ENCODE results near the gene FXYD3. TPM values are rescaled to one million over a fixed set of nuclear protein-coding genes. Genes with fewer than 3 reads are reported as not detected.

FXYD3 gene
- polyA plus RNA-seq, 1 of the 3 experiments (the other 2 are of a cell fraction) = not detected

DNA sequence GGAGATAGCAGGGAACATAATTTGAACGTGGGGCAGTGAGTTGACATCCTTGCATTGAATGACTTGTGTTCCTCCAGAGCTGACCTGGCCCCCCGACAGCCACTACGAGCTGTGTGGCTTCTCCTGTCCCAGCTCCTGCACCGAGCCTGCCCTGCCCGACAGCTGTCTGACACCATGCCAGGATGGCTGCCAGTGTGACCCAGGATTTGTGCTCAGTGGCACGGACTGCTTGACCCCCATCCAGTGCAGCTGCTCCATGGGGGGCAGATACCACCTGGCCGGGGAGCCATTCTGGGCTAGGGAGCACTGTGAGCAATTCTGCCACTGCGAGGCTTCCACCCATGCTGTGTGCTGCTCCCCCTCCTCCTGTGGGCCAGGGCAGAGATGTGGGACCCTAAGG is 29.2 kb upstream of the FXYD3 start:
- H3K9me3 ChIP-seq = no peaks in the 10 kb centered on the region
- H3K4me3 ChIP-seq (ENCODE audit: low read depth in 2 of 2, low read length in 1 of 2) = no peak overlapping the region
- POLR2A ChIA-PET = no interaction called here
- no peak overlapping the region for H3K27ac ChIP-seq (ENCODE audit: low read depth in 2 of 2, low read length in 1 of 2)
- H3K27me3 ChIP-seq (ENCODE audit: insufficient read depth) = no peaks in the 10 kb centered on the region
- no peak overlapping the region for H3K9ac ChIP-seq
- H3K4me1 ChIP-seq (ENCODE audit: control insufficient read depth in 1 of 2, insufficient read depth in 2 of 2, low read depth in 1 of 2, low read length in 1 of 2) = peaks cover 3 to 10% of the 10 kb centered on the region in 2 experiments; a peak in 2 of 4 replicates
- 79% methylated on average over 8 of the region's 8 CpGs for WGBS (ENCODE audit: low lambda C conversion rate)
- H3K79me2 ChIP-seq (ENCODE audit: insufficient read depth) = no peaks in the 10 kb centered on the region
- H4K20me1 ChIP-seq (ENCODE audit: insufficient read depth) = no peaks in the 10 kb centered on the region
- H3K9me2 ChIP-seq = no peaks in the 10 kb centered on the region
- H3F3A ChIP-seq (replicated peaks; ENCODE audit: insufficient read depth) = no peaks in the 10 kb centered on the region
- H2AFZ ChIP-seq (ENCODE audit: low read depth) = no peak overlapping the region
- DNase-seq = no peak
- CTCF ChIA-PET = interaction anchor here (0.7 to 3.1 kb wide), 5 partner anchors 19 to 266 kb away, joined by 3 to 30 read pairs (median 8); partner anchors contain the start of gene FXYD3
- TF ChIP-seq EZH2phosphoT487 (IDR thresholded peaks at IDR 0.05; ENCODE audit: borderline replicate concordance, low read depth) (no peak), MEF2A (IDR thresholded peaks at IDR 0.05; ENCODE audit: borderline replicate concordance, low read depth) (no peak), RCOR1 (IDR thresholded peaks at IDR 0.05; ENCODE audit: low read length) (no peak), POLR2AphosphoS5 (IDR thresholded peaks at IDR 0.05; ENCODE audit: low read depth, low read length) (no peak), REST (IDR thresholded peaks at IDR 0.05; ENCODE audit: low read depth, low read length) (no peak), RAD21 (IDR thresholded peaks at IDR 0.05; ENCODE audit: low read length) (no peak), SMC3 (IDR thresholded peaks at IDR 0.05; ENCODE audit: low read depth, low read length) (no peak)
- TF ChIP-seq, protein P1, sequence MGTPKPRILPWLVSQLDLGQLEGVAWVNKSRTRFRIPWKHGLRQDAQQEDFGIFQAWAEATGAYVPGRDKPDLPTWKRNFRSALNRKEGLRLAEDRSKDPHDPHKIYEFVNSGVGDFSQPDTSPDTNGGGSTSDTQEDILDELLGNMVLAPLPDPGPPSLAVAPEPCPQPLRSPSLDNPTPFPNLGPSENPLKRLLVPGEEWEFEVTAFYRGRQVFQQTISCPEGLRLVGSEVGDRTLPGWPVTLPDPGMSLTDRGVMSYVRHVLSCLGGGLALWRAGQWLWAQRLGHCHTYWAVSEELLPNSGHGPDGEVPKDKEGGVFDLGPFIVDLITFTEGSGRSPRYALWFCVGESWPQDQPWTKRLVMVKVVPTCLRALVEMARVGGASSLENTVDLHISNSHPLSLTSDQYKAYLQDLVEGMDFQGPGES (IDR thresholded peaks at IDR 0.05; ENCODE audit: low read depth, low read length) = no peak
- TF ChIP-seq, protein P2, sequence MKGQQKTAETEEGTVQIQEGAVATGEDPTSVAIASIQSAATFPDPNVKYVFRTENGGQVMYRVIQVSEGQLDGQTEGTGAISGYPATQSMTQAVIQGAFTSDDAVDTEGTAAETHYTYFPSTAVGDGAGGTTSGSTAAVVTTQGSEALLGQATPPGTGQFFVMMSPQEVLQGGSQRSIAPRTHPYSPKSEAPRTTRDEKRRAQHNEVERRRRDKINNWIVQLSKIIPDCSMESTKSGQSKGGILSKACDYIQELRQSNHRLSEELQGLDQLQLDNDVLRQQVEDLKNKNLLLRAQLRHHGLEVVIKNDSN (IDR thresholded peaks at IDR 0.05; ENCODE audit: borderline replicate concordance, low read depth) = no peak
- H3K4me2 ChIP-seq = no peak overlapping the region
- no peaks in the 10 kb centered on the region for H3K36me3 ChIP-seq (replicated peaks in 1 of 2; ENCODE audit: control insufficient read depth in 1 of 2, insufficient read depth in 2 of 2, low read length in 1 of 2)

DNA sequence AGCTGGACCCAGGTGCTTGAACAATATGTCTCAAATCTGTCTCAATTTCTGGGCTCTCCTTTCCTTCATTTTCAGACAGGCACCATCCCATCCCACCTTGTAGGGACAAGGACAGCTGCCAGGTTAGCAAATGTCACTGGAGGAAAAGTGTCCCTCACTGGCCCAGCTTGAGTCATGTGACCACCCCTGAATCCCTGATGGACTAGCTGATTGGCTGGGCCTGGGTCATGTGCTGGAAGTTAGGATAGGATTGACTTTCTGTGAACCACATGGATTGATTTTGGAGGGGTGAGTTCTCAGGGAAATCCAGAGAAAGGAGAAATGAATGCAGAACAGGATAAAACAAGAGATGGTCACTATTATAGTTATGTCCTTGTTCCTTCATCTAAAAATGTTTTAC is 28.2 kb upstream of the FXYD3 start:
- H3K4me3 ChIP-seq (ENCODE audit: low read depth in 2 of 2, low read length in 1 of 2) = no peak overlapping the region
- no peaks in the 10 kb centered on the region for H3K79me2 ChIP-seq (ENCODE audit: insufficient read depth)
- H3F3A ChIP-seq (replicated peaks; ENCODE audit: insufficient read depth) = no peaks in the 10 kb centered on the region
- DNase-seq = no peak
- no peak overlapping the region for H3K9ac ChIP-seq
- no peaks in the 10 kb centered on the region for H4K20me1 ChIP-seq (ENCODE audit: insufficient read depth)
- no peak overlapping the region for H3K4me2 ChIP-seq
- H3K36me3 ChIP-seq (replicated peaks in 1 of 2; ENCODE audit: control insufficient read depth in 1 of 2, insufficient read depth in 2 of 2, low read length in 1 of 2) = no peaks in the 10 kb centered on the region
- peaks cover 3 to 10% of the 10 kb centered on the region in 2 experiments; a peak in 2 of 4 replicates for H3K4me1 ChIP-seq (ENCODE audit: control insufficient read depth in 1 of 2, insufficient read depth in 2 of 2, low read depth in 1 of 2, low read length in 1 of 2)
- H3K27me3 ChIP-seq (ENCODE audit: insufficient read depth) = no peaks in the 10 kb centered on the region
- ChIA-PET POLR2A (no interaction called here), CTCF (interaction anchor here (0.7 to 3.1 kb wide), 4 partner anchors 20 to 48 kb away, joined by 3 to 30 read pairs (median 8); no protein-coding TSS in a partner anchor)
- TF ChIP-seq GABPA (IDR thresholded peaks at IDR 0.05; ENCODE audit: low read depth) = no peak
- TF ChIP-seq, protein P2 (IDR thresholded peaks at IDR 0.05; ENCODE audit: borderline replicate concordance, low read depth) = peak; percentile 58; the same call in 1 of the 2 replicates
- no peaks in the 10 kb centered on the region for H3K9me3 ChIP-seq
- no peak overlapping the region for H2AFZ ChIP-seq (ENCODE audit: low read depth)
- no peaks in the 10 kb centered on the region for H3K9me2 ChIP-seq
- H3K27ac ChIP-seq (ENCODE audit: low read depth in 2 of 2, low read length in 1 of 2) = no peak overlapping the region

All from SK-N-SH (cell line).